GM18505 (cell line): ENCODE data around the gene UBE2Q2.
A peak's percentile ranks its signal among the peaks of the same experiment; 100 is the strongest.
"Not testable (repeated sequence)": the region's sequence is repeated elsewhere in the genome, so short reads cannot be mapped to it uniquely, and the experiment has no call there.

ENCODE experiments used
- ATAC-seq: cut with Tn5 transposase; IDR thresholded peaks from one replicate; pipeline ENCODE4 v1.9.1; 2021; ENCODE audit not compliant: unreplicated experiment
- POLR2A ChIP-seq: IDR thresholded peaks from 4 replicates; pipeline ENCODE4 v1.6.1; 2011; ENCODE audit warnings: borderline replicate concordance; ENCODE audit not compliant: insufficient read depth, insufficient read length; ENCODE audit errors: extremely low read depth

Gene UBE2Q2

GRCh38 chr15:75903331-75904239 is 60.3 kb downstream of the UBE2Q2 start, which contains the start of gene FBXO22:
Gene FBXO22 (plus strand): TSS chr15:75903878. CDS start chr15:75903964, 86 bp downstream.
- peak; percentile 91 for ATAC-seq
- peak; percentile 93 for TF ChIP-seq POLR2A

- no peak for TF ChIP-seq POLR2A
- ATAC-seq, result no peak
These were observed 62.0 kb downstream of the UBE2Q2 start for GRCh38 chr15:75905231-75905630.

- ATAC-seq, result not testable (repeated sequence)
These were observed 67.1 kb downstream of the UBE2Q2 start for GRCh38 chr15:75910355-75910754.

GRCh38 chr15:75916978-75917377 is 73.7 kb downstream of the UBE2Q2 start:
- TF ChIP-seq POLR2A, result no peak
- no peak for ATAC-seq

DNA sequence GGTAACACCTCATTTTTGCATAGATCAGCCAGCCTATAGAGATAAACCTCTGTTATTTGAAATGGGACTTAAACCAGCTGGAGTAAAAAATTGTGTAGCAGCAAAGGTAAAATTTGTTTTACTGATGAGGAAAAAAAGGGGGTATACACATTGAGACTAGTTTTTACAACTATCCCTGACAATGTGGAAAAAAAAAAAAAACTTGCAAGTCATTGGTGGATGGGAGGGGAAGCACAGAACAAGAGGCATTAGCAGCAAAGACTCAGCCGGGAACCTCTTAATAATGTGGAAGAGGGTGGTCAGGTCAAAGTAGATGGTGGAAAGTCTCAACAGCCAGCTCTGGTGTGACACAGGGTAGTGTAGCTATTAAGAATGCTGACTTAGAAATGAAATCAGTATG is 74.9 kb downstream of the UBE2Q2 start:
- ATAC-seq, result no peak
- no peak for TF ChIP-seq POLR2A

GRCh38 chr15:75920079-75920478 is 76.8 kb downstream of the UBE2Q2 start:
- no peak for TF ChIP-seq POLR2A
- ATAC-seq, result no peak

GRCh38 chr15:75921732-75922703 is 78.8 kb downstream of the UBE2Q2 start:
- no peak for ATAC-seq

DNA sequence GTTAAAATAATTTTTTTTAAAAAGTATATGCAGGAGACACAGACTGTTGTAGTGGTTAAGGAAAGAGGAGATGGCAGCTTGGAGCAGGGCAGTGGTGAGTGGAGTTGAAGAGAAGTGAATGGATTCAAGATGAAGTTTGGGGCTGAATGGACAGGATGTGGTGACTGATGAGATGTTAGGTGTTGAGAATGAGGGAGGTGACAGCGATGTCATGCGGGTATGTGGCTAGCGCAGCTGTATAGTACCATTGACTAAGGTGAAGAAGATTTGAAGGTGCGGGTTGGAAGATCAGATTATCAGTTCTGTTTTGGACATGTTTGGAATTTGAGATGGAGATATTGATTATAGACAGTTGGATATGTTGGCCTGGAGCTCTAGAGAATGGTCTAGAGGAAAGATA is 80.5 kb downstream of the UBE2Q2 start:
- ATAC-seq, result no peak
- TF ChIP-seq POLR2A, result no peak

More at GRCh38 chr15:75921732-75922703, 78.8 kb downstream of the UBE2Q2 start:
- no peak for TF ChIP-seq POLR2A

- TF ChIP-seq POLR2A, result no peak
- ATAC-seq, result no peak
These were observed 81.3 kb downstream of the UBE2Q2 start for GRCh38 chr15:75924576-75924975.

DNA sequence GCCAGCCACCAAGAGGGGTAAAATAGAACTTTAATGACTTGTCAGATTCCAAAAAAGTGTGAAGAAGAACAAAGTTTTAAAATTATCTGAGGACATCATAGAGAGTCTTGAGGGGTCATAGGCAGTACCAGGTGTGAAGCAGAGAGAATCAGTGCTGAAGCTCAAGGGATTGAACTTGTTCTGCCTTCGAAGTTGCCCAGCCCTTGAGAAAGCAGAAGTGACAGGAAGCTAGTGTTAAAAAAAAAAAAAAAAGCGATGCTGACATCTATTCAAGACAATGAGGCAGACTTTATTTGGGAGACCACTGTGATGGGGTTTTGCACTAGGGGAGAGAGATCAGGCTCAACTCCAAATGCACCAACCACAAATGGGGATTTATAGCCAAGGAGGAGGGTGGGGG is 82.2 kb downstream of the UBE2Q2 start:
- no peak for ATAC-seq
- no peak for TF ChIP-seq POLR2A

DNA sequence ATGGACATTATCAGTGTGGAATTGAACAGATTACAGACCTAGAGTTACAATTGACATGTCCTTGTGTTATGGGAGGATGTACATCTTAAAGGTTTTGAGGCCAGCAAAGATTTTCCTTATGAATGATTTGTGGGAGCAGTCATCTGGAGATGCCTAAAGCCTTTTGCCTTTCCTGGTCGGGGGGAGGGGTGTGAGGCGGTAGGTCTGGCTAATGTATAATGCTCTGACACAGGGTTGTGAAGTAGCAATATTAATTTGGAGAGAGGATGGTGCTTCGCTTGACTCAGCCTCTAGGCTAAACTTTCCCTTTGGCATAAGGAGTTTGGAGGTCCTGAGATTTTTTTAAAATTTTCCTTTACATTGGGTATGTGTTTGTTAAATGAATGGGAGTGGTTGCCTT is 83.7 kb downstream of the UBE2Q2 start:
- TF ChIP-seq POLR2A, result no peak

DNA sequence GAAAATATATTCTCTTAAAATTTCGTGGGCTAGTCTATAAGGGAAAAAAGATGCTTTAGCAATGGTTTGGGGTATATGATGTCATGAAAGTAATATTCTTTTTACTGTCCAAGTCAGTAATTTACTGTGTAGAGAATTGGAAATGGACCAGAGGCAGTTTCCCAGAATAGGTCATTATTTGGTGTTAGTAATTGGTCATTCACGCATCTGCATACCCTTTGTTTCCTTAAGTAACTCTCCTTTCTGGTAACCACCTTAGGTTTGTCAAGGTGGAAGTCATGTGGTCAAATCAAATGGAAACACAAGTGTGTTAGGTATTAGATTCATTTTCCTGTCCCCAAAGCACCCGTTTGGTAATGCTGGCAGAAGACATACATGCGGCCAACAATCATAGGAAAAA is 84.4 kb downstream of the UBE2Q2 start:
- TF ChIP-seq POLR2A, result no peak
- ATAC-seq, result no peak

More for the DNA sequence above, 83.7 kb downstream of the UBE2Q2 start:
- no peak for ATAC-seq
